Activated gamma-delta T cell treated with anti-CD3 and anti-CD28 coated beads, Interleukin-2, amount 50 U/mL, for 16 hours (primary cell): ENCODE results near the gene F10.
"Not testable (repeated sequence)": the region's sequence is repeated elsewhere in the genome, so short reads cannot be mapped to it uniquely, and the experiment has no call there.

Experiments used
- DNase-seq: peaks from one replicate; pipeline ENCODE4 v3.0.0-alpha.2; 2020; ENCODE audit warnings: low read depth

The F10 gene

GRCh38 chr13:113122550-113123225, at the start of gene F10:
Gene F10, plus strand, starts transcription at chr13:113122799. Its CDS starts 57 bp downstream, at chr13:113122856.
- DNase-seq: no peak

- DNase-seq: no peak
Measured at GRCh38 chr13:113073942-113074341, 48.7 kb upstream of the F10 start.

- no peak for DNase-seq
Measured at GRCh38 chr13:113074401-113074800, 48.2 kb upstream of the F10 start.

- no peak for DNase-seq
Measured at GRCh38 chr13:113074876-113075275, 47.7 kb upstream of the F10 start.

- DNase-seq: no peak
Measured at GRCh38 chr13:113075711-113076110, 46.9 kb upstream of the F10 start.

- no peak for DNase-seq
Measured at GRCh38 chr13:113076681-113077401, 45.8 kb upstream of the F10 start.

- DNase-seq: no peak
Measured at GRCh38 chr13:113077566-113077952, 45.0 kb upstream of the F10 start.

GRCh38 chr13:113077953-113078901, 44.4 kb upstream of the F10 start:
- DNase-seq: no peak

GRCh38 chr13:113078902-113079780, 43.5 kb upstream of the F10 start:
- no peak for DNase-seq

GRCh38 chr13:113079781-113080080, 42.9 kb upstream of the F10 start:
- DNase-seq: not testable (repeated sequence)

- DNase-seq: no peak
Measured at GRCh38 chr13:113080361-113080831, 42.2 kb upstream of the F10 start.

GRCh38 chr13:113080901-113081521, 41.6 kb upstream of the F10 start:
- no peak for DNase-seq

- no peak for DNase-seq
Measured at GRCh38 chr13:113082198-113083021, 40.2 kb upstream of the F10 start.

GRCh38 chr13:113083022-113083373, 39.6 kb upstream of the F10 start:
- DNase-seq: no peak

GRCh38 chr13:113083402-113084061, 39.1 kb upstream of the F10 start:
- DNase-seq: no peak

- DNase-seq: no peak
Measured at GRCh38 chr13:113084094-113084942, 38.3 kb upstream of the F10 start.

- DNase-seq: no peak
Measured at GRCh38 chr13:113084943-113085540, 37.6 kb upstream of the F10 start.

- DNase-seq: no peak
Measured at GRCh38 chr13:113086031-113086750, 36.4 kb upstream of the F10 start.
